ENCODE results near the gene SORCS3.

SORCS3 gene

DNA sequence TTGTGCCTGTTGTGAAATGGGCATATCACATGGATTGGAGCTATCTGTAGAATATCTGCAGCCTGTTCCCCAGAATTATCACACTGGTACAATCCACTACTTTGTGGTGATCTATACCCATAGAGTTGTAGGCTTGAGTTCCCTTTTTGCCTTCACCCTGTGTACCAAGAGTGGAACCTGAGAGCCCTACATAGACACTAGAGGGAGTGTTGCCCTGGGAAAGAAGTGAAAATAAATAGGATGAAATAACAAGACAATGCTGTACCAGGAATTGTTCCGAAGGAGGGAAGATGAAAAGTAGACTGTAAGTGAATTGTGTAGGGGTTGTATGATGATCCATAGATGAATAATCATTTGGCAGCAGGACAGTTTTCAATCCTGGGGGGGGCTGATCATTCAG is 9.0 kb downstream of the SORCS3 start:
- no peak for DNase-seq
- TF ChIP-seq, protein P1, sequence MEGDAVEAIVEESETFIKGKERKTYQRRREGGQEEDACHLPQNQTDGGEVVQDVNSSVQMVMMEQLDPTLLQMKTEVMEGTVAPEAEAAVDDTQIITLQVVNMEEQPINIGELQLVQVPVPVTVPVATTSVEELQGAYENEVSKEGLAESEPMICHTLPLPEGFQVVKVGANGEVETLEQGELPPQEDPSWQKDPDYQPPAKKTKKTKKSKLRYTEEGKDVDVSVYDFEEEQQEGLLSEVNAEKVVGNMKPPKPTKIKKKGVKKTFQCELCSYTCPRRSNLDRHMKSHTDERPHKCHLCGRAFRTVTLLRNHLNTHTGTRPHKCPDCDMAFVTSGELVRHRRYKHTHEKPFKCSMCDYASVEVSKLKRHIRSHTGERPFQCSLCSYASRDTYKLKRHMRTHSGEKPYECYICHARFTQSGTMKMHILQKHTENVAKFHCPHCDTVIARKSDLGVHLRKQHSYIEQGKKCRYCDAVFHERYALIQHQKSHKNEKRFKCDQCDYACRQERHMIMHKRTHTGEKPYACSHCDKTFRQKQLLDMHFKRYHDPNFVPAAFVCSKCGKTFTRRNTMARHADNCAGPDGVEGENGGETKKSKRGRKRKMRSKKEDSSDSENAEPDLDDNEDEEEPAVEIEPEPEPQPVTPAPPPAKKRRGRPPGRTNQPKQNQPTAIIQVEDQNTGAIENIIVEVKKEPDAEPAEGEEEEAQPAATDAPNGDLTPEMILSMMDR (IDR thresholded peaks at IDR 0.05; ENCODE audit: low read depth, low read length, missing control alignments) = peak; percentile 28

DNA sequence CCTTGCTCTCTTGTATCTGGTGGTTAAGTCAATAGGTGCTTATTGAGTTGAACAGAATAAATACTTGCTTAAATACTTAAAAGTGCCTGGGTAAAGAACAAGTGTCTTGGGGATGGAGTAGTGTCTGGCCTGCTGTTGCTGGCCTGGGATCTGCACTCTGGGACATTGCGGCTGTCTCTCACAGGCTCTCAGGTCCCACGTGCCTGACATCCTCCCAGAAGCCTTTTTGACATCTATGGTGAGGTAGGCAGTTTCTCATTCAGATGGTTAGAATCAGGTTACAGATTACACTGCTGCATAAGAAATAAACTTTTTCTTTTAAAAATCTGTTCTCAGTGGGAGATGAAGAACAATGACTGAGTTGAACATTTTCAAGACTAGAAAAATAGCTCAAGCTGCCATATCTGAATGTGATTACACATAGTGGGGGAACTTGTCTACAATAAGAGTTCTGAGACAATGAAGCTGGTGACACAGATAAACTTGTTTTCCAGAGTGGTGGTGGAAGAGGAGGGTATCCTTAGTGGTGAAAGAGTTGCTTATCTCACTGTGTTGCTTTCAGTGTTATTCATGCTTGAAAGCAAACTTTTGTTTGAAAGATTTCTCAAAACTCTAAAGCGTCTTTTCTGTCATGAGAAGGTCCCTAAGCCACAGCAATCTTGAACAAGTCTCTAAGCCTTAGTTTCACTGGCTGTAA is 9.7 kb downstream of the SORCS3 start:
- Histone ChIP-seq H3K36me3 (replicated peaks) (no peaks in the 10 kb centered on the region), H3K27me3 (replicated peaks) (no peaks in the 10 kb centered on the region), H3K4me3 (ENCODE audit: low read depth, low read length) (no peak overlapping the region), H3K27ac (no peak overlapping the region)
- TF ChIP-seq, protein P1 (IDR thresholded peaks at IDR 0.05; ENCODE audit: low read depth, low read length, missing control alignments) = no peak
- DNase-seq = no peak
- in situ Hi-C loops (cut with HindIII; ENCODE audit: low pct_ligation_motif_present, low sequenced_read_pairs) = no loop called here

More for the DNA sequence above, 9.0 kb downstream of the SORCS3 start:
- in situ Hi-C loops (cut with HindIII; ENCODE audit: low pct_ligation_motif_present, low sequenced_read_pairs) = no loop called here
- Histone ChIP-seq H3K27me3 (replicated peaks) (no peaks in the 10 kb centered on the region), H3K27ac (no peak overlapping the region), H3K4me3 (ENCODE audit: low read depth, low read length) (no peak overlapping the region), H3K36me3 (replicated peaks) (no peaks in the 10 kb centered on the region)

DNA sequence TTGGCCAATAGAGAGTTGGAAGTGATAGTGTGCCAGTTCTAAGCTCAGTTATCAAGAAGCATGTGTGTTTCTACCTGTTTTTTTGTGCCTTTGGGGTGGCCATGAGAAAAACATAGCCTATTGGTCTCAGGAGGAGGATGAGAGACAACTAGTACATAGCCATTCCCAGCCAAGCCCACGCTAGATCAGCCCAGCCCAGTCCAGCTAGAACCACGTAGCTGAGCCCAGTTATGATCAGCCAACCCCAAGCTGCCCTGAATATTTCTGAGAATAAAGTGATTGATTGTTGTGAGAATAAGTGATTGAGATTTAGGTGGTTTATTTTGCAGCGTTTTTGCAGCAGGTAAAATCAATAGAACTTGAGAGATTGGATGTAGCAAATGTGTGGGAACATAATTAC is 15.9 kb downstream of the SORCS3 start:
- no peaks in the 10 kb centered on the region for H3K36me3 ChIP-seq (replicated peaks)
- in situ Hi-C loops (cut with HindIII; ENCODE audit: low pct_ligation_motif_present, low sequenced_read_pairs) = no loop called here
- TF ChIP-seq, protein P1 (IDR thresholded peaks at IDR 0.05; ENCODE audit: low read depth, low read length, missing control alignments) = no peak
- DNase-seq = no peak
- H3K27ac ChIP-seq = no peak overlapping the region
- no peaks in the 10 kb centered on the region for H3K27me3 ChIP-seq (replicated peaks)
- H3K4me3 ChIP-seq (ENCODE audit: low read depth, low read length) = no peak overlapping the region

DNA sequence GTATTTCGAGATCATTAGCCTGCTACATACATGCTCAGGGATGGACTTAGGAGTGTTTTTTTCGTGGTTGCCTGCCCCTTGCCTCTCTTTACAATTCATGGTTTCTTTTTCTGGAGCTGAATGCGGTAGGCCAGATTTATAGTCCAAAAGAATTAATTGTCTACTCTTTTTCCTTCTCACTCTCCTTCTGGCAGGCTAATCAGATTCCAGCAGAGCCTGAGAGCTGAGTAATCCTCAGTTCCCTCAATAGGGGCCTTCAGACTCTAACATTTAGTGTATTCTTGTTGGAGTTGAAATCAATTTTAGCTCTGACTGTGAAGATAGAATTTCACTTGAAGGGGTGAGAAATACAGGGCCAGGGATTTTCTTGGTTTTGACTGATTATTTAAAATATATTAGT is 16.4 kb downstream of the SORCS3 start:
- TF ChIP-seq, protein P1 (IDR thresholded peaks at IDR 0.05; ENCODE audit: low read depth, low read length, missing control alignments) = no peak
- in situ Hi-C loops (cut with HindIII; ENCODE audit: low pct_ligation_motif_present, low sequenced_read_pairs) = no loop called here
- Histone ChIP-seq H3K27ac (no peak overlapping the region), H3K27me3 (replicated peaks) (no peaks in the 10 kb centered on the region), H3K36me3 (replicated peaks) (no peaks in the 10 kb centered on the region), H3K4me3 (ENCODE audit: low read depth, low read length) (no peak overlapping the region)
- DNase-seq = no peak

DNA sequence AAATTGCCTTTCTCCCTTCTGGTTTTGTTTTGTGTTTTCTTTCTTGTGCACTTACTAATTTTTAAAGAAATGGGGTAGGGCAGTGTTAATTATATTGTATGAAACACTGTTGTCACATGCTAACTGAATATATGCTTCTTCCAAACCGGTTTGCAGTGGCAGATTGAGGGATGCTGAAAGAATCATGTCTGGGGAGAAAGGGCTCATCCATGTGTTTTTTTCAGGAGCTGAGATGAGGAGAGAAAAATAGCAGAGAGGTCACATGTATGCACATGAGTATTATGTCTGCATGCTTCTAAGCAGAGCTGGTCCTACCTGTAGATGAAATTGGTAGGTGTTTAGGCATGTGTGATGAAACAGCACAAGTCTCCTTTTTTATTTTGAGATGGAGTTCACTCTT is 17.0 kb downstream of the SORCS3 start:
- in situ Hi-C loops (cut with HindIII; ENCODE audit: low pct_ligation_motif_present, low sequenced_read_pairs) = no loop called here
- Histone ChIP-seq H3K4me3 (ENCODE audit: low read depth, low read length) (no peak overlapping the region), H3K27me3 (replicated peaks) (no peaks in the 10 kb centered on the region), H3K27ac (no peak overlapping the region), H3K36me3 (replicated peaks) (no peaks in the 10 kb centered on the region)
- TF ChIP-seq, protein P1 (IDR thresholded peaks at IDR 0.05; ENCODE audit: low read depth, low read length, missing control alignments) = no peak
- DNase-seq = no peak

DNA sequence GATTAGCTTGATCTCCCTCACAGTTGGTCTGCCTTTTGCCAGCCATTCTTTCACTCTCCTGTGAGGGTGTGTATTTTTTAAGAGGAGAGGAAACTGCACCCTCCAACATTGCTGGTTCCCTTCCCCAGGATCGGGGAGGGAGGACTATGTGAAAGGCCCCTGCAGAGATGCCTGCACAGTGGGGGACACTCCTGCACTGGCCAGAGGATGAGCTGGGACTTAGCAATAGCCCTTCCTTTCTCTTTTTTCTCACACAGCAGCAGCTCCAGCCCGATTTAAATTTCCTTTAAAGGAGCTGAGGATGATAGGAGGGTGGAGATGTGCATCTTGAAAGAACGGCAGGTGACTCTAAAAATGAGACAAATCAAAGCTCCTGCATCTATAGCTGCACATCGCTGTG is 18.7 kb downstream of the SORCS3 start:
- no peaks in the 10 kb centered on the region for H3K36me3 ChIP-seq (replicated peaks)
- TF ChIP-seq, protein P1 (IDR thresholded peaks at IDR 0.05; ENCODE audit: low read depth, low read length, missing control alignments) = no peak
- no peak overlapping the region for H3K4me3 ChIP-seq (ENCODE audit: low read depth, low read length)
- DNase-seq = no peak
- in situ Hi-C loops (cut with HindIII; ENCODE audit: low pct_ligation_motif_present, low sequenced_read_pairs) = no loop called here
- H3K27ac ChIP-seq = no peak overlapping the region
- no peaks in the 10 kb centered on the region for H3K27me3 ChIP-seq (replicated peaks)

Measured in brain microvascular endothelial cell (primary cell).